ENCODE measurements around the gene KDM5A.
A peak's percentile ranks its signal among the peaks of the same experiment; 100 is the strongest.
"Not testable (repeated sequence)": the region's sequence is repeated elsewhere in the genome, so short reads cannot be mapped to it uniquely, and the experiment has no call there.

Gene KDM5A

GRCh38 chr12:304805-305204 is 84.3 kb downstream of the KDM5A start:
- DNase-seq (ENCODE audit: insufficient read length, low spot score) (no peak), FAIRE-seq (peak; percentile 48)

GRCh38 chr12:302766-303165 is 86.4 kb downstream of the KDM5A start:
- not testable (repeated sequence) for DNase-seq (ENCODE audit: insufficient read length, low spot score); FAIRE-seq

More at GRCh38 chr12:304805-305204, 84.3 kb downstream of the KDM5A start:
- TF ChIP-seq CTCF (IDR thresholded peaks at IDR 0.05; ENCODE audit: insufficient read depth, missing control alignments) = no peak

- not testable (repeated sequence) for FAIRE-seq; DNase-seq (ENCODE audit: insufficient read length, low spot score)
These were observed 89.0 kb downstream of the KDM5A start for GRCh38 chr12:300166-300565.

GRCh38 chr12:299511-299910 is 89.6 kb downstream of the KDM5A start:
- FAIRE-seq; DNase-seq (ENCODE audit: insufficient read length, low spot score): not testable (repeated sequence)

GRCh38 chr12:298059-298458 is 91.1 kb downstream of the KDM5A start:
- not testable (repeated sequence) for DNase-seq (ENCODE audit: insufficient read length, low spot score); FAIRE-seq

GRCh38 chr12:295132-295531 is 94.0 kb downstream of the KDM5A start:
- no peak for TF ChIP-seq CTCF (IDR thresholded peaks at IDR 0.05; ENCODE audit: insufficient read depth, missing control alignments)
- no peak for FAIRE-seq

GRCh38 chr12:293199-293598 is 95.9 kb downstream of the KDM5A start:
- FAIRE-seq = no peak
- TF ChIP-seq CTCF (IDR thresholded peaks at IDR 0.05; ENCODE audit: insufficient read depth, missing control alignments) = no peak
- DNase-seq (ENCODE audit: insufficient read length, low spot score) = no peak

More at GRCh38 chr12:295132-295531, 94.0 kb downstream of the KDM5A start:
- DNase-seq (ENCODE audit: insufficient read length, low spot score) = no peak

GRCh38 chr12:292186-292585 is 96.9 kb downstream of the KDM5A start:
- DNase-seq (ENCODE audit: insufficient read length, low spot score) (no peak), FAIRE-seq (no peak)
- no peak for TF ChIP-seq CTCF (IDR thresholded peaks at IDR 0.05; ENCODE audit: insufficient read depth, missing control alignments)

GRCh38 chr12:291153-291723 is 97.9 kb downstream of the KDM5A start:
- no peak for DNase-seq (ENCODE audit: insufficient read length, low spot score)
- FAIRE-seq = no peak
- no peak for TF ChIP-seq CTCF (IDR thresholded peaks at IDR 0.05; ENCODE audit: insufficient read depth, missing control alignments)
